Naive B cell (primary cell): ENCODE results near the gene ARHGAP12. TPM values are rescaled to one million over a fixed set of nuclear protein-coding genes. Genes with fewer than 3 reads are reported as not detected.
A peak's percentile ranks its signal among the peaks of the same experiment; 100 is the strongest.

ENCODE experiments used
- ATAC-seq, 2 donors: fragments of 150-1000 bp; cut with Tn5 transposase; 2 replicates each; pipeline ENCODE4 v1.10.0; 2021; ENCODE audit warnings: low read depth in 2 of 2, mild to moderate bottlenecking in 2 of 2, moderate library complexity in 2 of 2
- DNase-seq: peaks from one replicate; pipeline ENCODE4 v3.0.0; 2022
- H3K27ac Mint-ChIP-seq, 6 donors: one replicate each; pipeline ENCODE4 v1.8.0; 2020 to 2022; ENCODE audit warnings: mild to moderate bottlenecking in 6 of 6, mixed read lengths in 6 of 6, moderate library complexity in 5 of 6, inconsistent platforms in 2 of 6
- H3K27me3 Mint-ChIP-seq, 3 donors: one replicate each; pipeline ENCODE4 v1.8.0; 2021 to 2022; ENCODE audit warnings: mixed read lengths in 3 of 3, mild to moderate bottlenecking in 1 of 3
- H3K36me3 Mint-ChIP-seq, 2 donors: one replicate each; pipeline ENCODE4 v1.8.0; 2020 to 2022; ENCODE audit warnings: mixed read lengths in 2 of 2, inconsistent platforms in 1 of 2, mild to moderate bottlenecking in 1 of 2
- H3K4me1 Mint-ChIP-seq, 3 donors: one replicate each; pipeline ENCODE4 v1.8.0; 2020 to 2022; ENCODE audit warnings: mixed read lengths in 3 of 3, inconsistent platforms in 1 of 3, mild to moderate bottlenecking in 1 of 3, moderate library complexity in 1 of 3
- H3K4me3 Mint-ChIP-seq, 8 donors: one replicate each; pipeline ENCODE4 v1.8.0; 2020 to 2022; ENCODE audit warnings: mild to moderate bottlenecking in 8 of 8, mixed read lengths in 8 of 8, moderate library complexity in 8 of 8, inconsistent platforms in 2 of 8
- H3K9me3 Mint-ChIP-seq, 7 donors: one replicate each; pipeline ENCODE4 v1.8.0; 2020 to 2022; ENCODE audit warnings: mixed read lengths in 7 of 7, mild to moderate bottlenecking in 5 of 7, inconsistent platforms in 2 of 7, moderate library complexity in 1 of 7
- polyA plus RNA-seq, 6 donors: library from polyadenylated mRNA; unstranded; fragments of 300-500 nt; fragmentation: Illumina TruSeq; gene quantifications; one replicate each; pipeline ENCODE4 v1.2.3, GENCODE V29; 2021; ENCODE audit warnings: low read depth in 6 of 6

ARHGAP12 gene
- polyA plus RNA-seq, 6 donors from 2014 or later, result 13.1 to 18.2 (median 15.1) TPM

DNA sequence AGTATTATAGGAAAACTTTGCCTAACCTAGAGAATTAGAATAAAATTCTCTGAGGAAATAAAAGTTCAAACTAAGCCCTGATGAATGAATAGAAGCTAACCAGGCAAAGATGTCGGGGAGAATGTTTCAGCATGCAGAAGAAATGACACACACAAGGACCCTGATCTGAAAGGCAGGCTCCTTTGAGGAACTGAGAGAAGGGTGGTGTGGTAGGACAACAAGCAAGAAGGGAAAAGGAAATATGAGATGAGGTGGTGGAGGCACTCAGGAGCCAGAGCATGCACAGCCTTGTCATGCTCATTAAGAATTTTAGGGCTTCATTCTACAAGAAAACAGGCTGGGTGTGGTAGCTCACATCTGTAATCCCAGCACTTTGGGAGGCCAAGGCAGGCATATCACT is 90.6 kb downstream of the ARHGAP12 start:
- ATAC-seq (no peak), DNase-seq (no peak)
- peak overlapping the region in 3 of 6 donors; percentile 58 to 85 (median 85) for H3K27ac Mint-ChIP-seq
- H3K36me3 Mint-ChIP-seq, result no peaks in the 10 kb centered on the region
- H3K9me3 Mint-ChIP-seq, result no peaks in the 10 kb centered on the region
- H3K4me1 Mint-ChIP-seq, result peaks cover 7 to 11% (median 8%) of the 10 kb centered on the region in 3 donors
- no peaks in the 10 kb centered on the region for H3K27me3 Mint-ChIP-seq
- H3K4me3 Mint-ChIP-seq, result no peak overlapping the region

DNA sequence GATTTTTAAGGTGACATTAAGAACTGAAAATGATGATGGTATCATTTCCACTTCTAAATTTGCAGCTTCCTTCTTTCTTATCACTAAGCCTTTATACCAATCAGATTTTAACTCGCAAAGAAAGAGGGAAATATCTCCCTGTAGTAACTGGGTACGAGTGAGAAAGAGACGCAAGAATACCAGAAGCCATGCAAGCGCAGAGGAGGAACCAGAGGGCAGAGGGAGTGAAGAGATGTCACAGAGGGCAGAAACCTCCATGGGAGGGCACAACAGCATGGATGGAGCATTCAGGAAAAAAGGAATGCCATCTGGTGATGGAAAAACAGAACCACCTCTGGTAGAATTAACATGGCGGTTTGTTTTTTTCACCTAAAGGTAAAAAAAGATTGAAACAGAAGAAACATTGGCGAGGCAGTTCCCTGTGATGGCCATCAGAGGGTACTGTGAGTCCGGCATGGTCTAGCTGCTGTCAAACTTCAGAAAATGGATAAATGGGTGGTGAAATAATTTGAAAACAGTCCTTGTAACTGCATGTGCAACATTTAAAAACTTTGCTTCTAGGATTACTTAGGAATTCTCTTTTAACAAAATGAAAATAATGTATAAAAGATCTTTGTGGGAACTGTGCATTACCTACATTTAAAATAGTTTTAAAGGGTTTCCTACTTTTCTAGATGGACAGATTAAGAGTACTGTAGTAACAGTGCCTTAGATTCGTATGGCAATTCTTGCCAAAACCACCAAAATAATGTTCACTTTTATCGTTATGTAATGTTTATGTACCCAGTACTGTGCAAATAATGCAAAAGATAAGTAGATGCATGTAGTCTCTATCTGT is 91.8 kb downstream of the ARHGAP12 start:
- peak in 1 of 2 donors; percentile 32 for ATAC-seq

DNA sequence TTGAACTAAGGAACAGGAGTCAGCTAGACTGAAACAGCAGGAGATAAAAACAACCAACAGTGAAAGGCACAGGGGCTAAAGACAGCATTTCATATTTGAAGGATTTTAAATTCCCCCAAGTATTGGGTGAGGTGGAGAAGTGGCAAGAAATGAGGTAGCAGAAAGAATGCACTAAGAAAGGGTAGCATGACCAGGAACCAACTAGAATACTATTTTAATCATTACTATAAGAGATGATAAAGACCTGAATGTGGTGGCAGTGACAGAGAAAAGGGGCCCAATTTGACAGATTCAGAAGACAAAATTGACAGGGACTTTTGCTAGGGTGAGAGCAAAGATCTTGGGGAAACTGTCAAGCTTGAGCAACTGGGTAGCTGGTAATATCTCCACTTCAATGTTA is 94.9 kb downstream of the ARHGAP12 start:
- H3K27me3 Mint-ChIP-seq, result no peaks in the 10 kb centered on the region
- H3K36me3 Mint-ChIP-seq, result no peaks in the 10 kb centered on the region
- peaks cover 7 to 11% (median 8%) of the 10 kb centered on the region in 3 donors for H3K4me1 Mint-ChIP-seq
- H3K4me3 Mint-ChIP-seq, result no peak overlapping the region
- DNase-seq (no peak), ATAC-seq (no peak)
- H3K27ac Mint-ChIP-seq, result peak overlapping the region in 1 of 6 donors; percentile 4
- no peaks in the 10 kb centered on the region for H3K9me3 Mint-ChIP-seq

More for the DNA sequence above, 91.8 kb downstream of the ARHGAP12 start:
- Mint-ChIP-seq H3K27ac (peak overlapping the region in 1 of 6 donors; percentile 69), H3K36me3 (no peaks in the 10 kb centered on the region), H3K4me1 (peaks cover 7 to 11% (median 8%) of the 10 kb centered on the region in 3 donors), H3K9me3 (no peaks in the 10 kb centered on the region), H3K27me3 (no peaks in the 10 kb centered on the region), H3K4me3 (no peak overlapping the region)
- DNase-seq, result peak; percentile 0

DNA sequence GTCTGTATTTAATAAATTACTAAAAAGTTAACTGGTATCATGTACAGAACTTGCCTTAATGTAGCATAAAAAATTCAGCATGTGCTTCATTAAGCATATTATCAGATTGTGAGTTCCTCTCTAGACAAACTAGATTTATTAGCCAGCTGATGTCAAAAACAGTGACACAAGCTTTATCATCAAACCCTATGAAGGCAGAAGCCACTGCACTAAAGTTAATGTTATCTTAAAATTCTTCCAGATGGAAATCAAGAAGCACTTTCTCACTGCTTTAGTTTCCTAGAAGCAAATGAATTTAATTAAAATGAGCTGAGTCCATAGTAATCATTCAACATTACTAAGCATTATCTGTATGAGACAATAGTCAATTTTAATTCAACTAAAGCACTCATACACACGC is 96.4 kb downstream of the ARHGAP12 start:
- H3K36me3 Mint-ChIP-seq, result no peaks in the 10 kb centered on the region
- DNase-seq, result no peak
- no peaks in the 10 kb centered on the region for H3K27me3 Mint-ChIP-seq
- no peak overlapping the region for H3K4me3 Mint-ChIP-seq
- no peak overlapping the region for H3K27ac Mint-ChIP-seq
- no peak for ATAC-seq
- H3K4me1 Mint-ChIP-seq, result peaks cover 3 to 6% (median 4%) of the 10 kb centered on the region in 3 donors
- no peaks in the 10 kb centered on the region for H3K9me3 Mint-ChIP-seq

DNA sequence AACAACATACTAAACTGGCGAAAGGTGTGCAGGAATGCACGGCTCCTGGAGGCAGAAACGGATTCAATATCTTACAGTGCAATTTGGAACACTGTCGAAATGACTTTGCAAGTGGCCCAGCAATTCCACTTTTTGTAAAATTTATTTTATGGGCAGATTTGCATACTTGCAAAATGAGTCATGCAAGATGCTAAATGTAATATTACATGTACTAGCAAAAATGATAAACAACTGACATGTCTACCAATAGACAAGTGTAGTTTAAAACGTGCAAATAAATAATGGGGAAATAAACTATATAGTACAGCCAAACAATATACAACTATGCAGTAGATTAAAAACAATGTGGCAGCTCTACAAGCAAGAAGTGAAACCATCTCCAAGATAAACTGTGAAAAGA is 97.7 kb downstream of the ARHGAP12 start:
- DNase-seq, result no peak
- Mint-ChIP-seq H3K27me3 (no peaks in the 10 kb centered on the region), H3K36me3 (no peaks in the 10 kb centered on the region), H3K9me3 (no peaks in the 10 kb centered on the region), H3K4me3 (no peak overlapping the region), H3K27ac (peak overlapping the region in 1 of 6 donors; percentile 23), H3K4me1 (peaks cover 0 to 4% (median 0%) of the 10 kb centered on the region in 3 donors)
- ATAC-seq, result no peak

DNA sequence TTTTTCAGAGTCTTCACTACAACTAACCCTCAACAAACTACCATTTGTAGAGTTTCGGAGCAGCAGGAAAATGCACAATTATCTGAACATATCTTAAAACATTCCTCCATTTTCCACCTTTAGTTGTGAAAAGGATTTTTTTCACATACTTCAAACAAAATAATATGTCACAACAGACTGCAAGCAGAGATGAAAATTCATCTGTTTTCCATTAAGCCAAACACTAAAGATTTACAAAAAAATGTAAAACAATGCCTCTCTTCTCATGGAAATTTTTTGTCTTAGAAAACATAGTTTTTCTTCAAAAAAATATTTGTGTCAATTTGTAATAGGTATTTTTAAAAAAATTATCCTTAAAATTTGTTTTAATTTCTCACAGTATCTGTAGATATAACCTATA is 98.9 kb downstream of the ARHGAP12 start:
- H3K4me3 Mint-ChIP-seq, result no peak overlapping the region
- no peaks in the 10 kb centered on the region for H3K36me3 Mint-ChIP-seq
- DNase-seq (no peak), ATAC-seq (no peak)
- H3K27ac Mint-ChIP-seq, result no peak overlapping the region
- no peaks in the 10 kb centered on the region for H3K27me3 Mint-ChIP-seq
- H3K4me1 Mint-ChIP-seq, result peaks cover 0 to 4% (median 0%) of the 10 kb centered on the region in 3 donors
- H3K9me3 Mint-ChIP-seq, result no peaks in the 10 kb centered on the region

DNA sequence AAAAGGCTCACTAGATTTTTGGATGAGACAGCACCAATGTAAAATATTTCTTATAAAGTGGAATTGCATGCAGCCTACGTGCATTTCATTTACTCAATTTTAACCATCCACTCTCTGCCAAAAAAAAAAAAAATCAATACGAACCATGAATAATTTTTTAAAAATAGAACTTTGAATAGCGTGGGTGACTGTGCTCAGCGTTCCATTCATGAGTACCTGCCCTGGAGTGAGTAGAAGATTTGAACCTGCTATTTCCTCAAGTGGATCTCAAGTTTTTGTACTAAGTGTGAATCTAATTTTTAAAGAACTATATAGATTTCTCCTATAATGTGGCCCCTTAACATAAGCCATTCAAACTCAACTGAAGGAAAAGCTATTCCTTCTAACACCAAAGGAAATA is 105.3 kb downstream of the ARHGAP12 start:
- ATAC-seq (no peak), DNase-seq (no peak)
- Mint-ChIP-seq H3K4me3 (no peak overlapping the region), H3K9me3 (no peaks in the 10 kb centered on the region), H3K36me3 (no peaks in the 10 kb centered on the region), H3K4me1 (no peaks in the 10 kb centered on the region), H3K27ac (no peak overlapping the region), H3K27me3 (no peaks in the 10 kb centered on the region)

DNA sequence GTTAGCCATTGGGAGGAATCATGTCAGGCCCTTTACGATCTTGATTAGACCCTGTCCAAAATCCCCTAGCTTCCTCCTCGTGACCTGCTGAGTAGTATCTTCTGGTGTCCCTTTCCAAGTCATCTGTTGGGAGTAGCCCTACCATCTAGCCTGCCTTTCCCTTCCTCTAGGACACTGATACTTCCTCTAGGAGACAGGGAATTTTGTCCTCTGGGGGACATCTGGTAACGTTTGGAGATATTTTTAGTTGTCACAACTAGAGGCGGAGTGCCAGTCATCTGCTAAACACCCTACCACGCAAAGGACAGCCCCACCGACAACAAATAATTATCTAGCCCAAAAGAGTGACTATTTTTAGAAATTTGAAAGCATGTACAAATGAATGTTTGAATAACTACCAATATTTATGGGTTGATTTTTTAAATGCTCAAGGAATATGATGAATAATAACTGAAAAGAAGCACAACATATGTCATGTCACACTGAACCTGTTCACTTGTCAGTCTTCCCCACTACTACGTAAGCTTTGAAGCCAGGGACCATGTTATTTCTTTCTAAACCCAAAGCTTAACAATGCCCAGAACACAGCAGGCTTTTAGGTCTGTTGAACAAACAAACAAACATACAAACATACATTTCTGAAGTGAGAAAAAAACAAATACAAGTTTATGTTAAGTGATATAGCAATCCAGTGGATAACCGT is 105.9 kb downstream of the ARHGAP12 start:
- Mint-ChIP-seq H3K4me1 (no peaks in the 10 kb centered on the region), H3K27ac (peak overlapping the region in 3 of 6 donors; percentile 15 to 77 (median 17)), H3K27me3 (no peaks in the 10 kb centered on the region), H3K36me3 (peaks cover 0 to 5% of the 10 kb centered on the region in 2 donors), H3K9me3 (no peaks in the 10 kb centered on the region), H3K4me3 (no peak overlapping the region)
- DNase-seq (no peak), ATAC-seq (no peak)

DNA sequence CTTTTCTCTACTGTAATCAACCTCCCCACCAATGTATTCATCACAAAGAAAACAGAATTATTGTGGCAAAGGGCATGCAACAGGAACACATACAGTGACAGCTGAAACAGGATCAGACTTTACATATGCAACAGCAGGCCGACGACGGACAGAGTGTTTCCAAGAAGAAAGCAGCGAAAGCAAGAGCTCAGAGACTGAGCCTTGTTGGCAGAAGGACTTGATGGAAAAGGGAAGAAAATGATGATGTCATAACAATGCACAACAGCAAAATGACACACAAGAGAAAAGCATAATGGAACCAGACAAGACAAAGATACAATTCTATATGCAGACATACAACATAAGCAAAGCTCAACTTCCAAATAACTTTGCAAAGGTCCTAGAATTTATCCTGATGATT is 106.5 kb downstream of the ARHGAP12 start:
- Mint-ChIP-seq H3K9me3 (no peaks in the 10 kb centered on the region), H3K36me3 (peaks cover 0 to 8% of the 10 kb centered on the region in 2 donors), H3K27me3 (no peaks in the 10 kb centered on the region), H3K4me1 (no peaks in the 10 kb centered on the region), H3K4me3 (no peak overlapping the region), H3K27ac (no peak overlapping the region)
- ATAC-seq, result no peak
- no peak for DNase-seq

DNA sequence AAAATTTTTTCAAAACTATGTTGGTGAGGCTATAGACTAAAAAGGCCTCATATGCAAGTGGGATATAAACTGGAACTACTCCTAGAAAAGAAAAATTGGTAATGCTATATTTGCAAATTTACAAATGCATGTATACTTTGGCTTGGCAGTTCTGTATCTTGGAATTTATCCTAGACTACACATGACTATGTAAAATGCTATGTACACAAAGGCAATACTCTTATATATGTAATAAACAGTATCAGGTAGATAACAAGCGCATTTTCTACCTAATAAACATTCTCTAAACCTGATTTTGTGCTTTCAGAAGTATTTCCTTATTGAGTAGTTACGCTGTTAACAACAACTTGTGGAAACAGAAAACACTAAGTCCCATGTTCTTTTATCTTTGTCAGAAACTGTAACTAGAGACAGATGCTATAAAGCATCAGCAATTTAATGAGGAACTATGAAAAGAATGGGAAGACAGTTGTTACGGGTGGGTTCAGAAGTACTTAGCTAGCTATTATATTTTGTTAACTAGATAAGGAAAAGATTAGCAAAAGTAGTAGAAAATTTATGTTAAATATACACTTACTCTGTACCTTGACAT is 107.8 kb downstream of the ARHGAP12 start:
- DNase-seq (no peak), ATAC-seq (no peak)
- Mint-ChIP-seq H3K4me1 (no peaks in the 10 kb centered on the region), H3K36me3 (peaks cover 0 to 8% of the 10 kb centered on the region in 2 donors), H3K9me3 (no peaks in the 10 kb centered on the region), H3K27ac (no peak overlapping the region), H3K27me3 (no peaks in the 10 kb centered on the region), H3K4me3 (no peak overlapping the region)

DNA sequence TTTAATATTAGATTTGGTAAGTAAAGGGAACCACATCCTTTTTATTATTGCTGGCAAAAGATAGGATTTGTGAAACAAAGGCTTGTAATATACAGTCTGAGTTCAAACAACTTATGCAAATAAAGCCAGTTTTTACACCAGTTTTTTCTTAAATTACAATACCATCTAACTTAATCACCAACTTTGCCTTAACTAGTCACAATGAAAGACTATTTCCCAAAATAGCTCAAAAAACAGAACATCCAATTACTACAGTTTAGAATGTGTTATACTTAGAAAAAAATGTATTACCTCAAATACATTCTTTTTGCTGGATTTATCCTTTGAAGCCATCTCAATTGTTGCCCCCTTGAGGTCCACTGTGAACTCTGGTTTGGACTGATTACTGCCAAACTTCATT is 108.5 kb downstream of the ARHGAP12 start:
- Mint-ChIP-seq H3K4me3 (no peak overlapping the region), H3K27me3 (no peaks in the 10 kb centered on the region), H3K27ac (no peak overlapping the region), H3K4me1 (no peaks in the 10 kb centered on the region), H3K9me3 (no peaks in the 10 kb centered on the region), H3K36me3 (peaks cover 0 to 8% of the 10 kb centered on the region in 2 donors)
- ATAC-seq (no peak), DNase-seq (no peak)

DNA sequence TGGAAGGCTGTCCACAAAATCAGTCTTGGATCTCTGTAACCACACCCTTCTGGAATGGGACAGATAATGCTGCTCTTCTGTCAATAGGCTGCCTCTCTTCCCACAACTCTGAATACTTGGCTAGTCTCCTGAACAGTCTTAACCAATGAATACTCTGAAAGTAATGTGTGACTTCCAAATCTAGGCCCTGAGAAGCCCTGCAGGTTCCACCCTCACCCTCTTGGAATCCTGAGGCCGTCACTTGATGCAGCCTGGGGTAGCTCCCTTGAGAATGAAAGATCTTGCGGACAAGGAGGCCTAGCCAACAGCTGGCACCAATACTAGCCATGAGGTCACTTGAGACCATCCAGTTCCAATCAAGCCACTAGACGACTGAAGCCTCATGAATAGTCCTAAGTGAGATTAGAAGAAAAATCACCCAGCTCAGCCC is 109.2 kb downstream of the ARHGAP12 start:
- DNase-seq, result no peak
- no peaks in the 10 kb centered on the region for H3K9me3 Mint-ChIP-seq
- H3K27ac Mint-ChIP-seq, result peak overlapping the region in 2 of 6 donors; percentile 26 to 69
- ATAC-seq, result no peak
- no peaks in the 10 kb centered on the region for H3K4me1 Mint-ChIP-seq
- H3K27me3 Mint-ChIP-seq, result no peaks in the 10 kb centered on the region
- H3K36me3 Mint-ChIP-seq, result peaks cover 0 to 8% of the 10 kb centered on the region in 2 donors
- no peak overlapping the region for H3K4me3 Mint-ChIP-seq

DNA sequence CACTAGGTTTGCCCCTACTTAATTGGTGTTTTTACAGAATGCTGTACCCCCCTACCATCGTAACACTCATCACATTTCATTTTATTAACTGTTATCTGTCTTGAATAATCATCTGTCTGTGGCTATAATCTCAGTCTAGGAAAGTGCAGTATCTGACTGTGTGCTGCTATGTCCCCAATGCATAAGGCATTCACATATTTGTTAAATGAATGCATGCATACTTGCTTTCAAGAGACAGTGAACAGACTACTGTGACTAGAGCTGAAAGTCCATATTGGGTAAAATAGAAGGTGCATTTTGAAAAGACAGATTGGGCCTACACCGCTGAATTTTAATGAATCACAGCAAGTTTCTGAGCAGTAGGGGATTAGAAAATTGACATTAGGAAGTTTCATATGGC is 112.3 kb downstream of the ARHGAP12 start:
- no peak for ATAC-seq
- Mint-ChIP-seq H3K4me1 (no peaks in the 10 kb centered on the region), H3K4me3 (no peak overlapping the region), H3K27me3 (no peaks in the 10 kb centered on the region), H3K36me3 (peaks cover 0 to 14% of the 10 kb centered on the region in 2 donors), H3K9me3 (no peaks in the 10 kb centered on the region), H3K27ac (peak overlapping the region in 1 of 6 donors; percentile 6)
- no peak for DNase-seq
